ENCODE data around the gene FADS1.

- TF ChIP-seq POLR2AphosphoS5 (IDR thresholded peaks at IDR 0.05; ENCODE audit: low read depth, low read length) (no peak), POLR2A (IDR thresholded peaks at IDR 0.05; ENCODE audit: low read depth, low read length) (no peak)
Measured at GRCh38 chr11:61764606-61765260, 52.1 kb downstream of the FADS1 start.

Measured in GM12892 (cell line).